Activated CD8-positive, alpha-beta memory T cell treated with anti-CD3 and anti-CD28 coated beads, Interleukin-2, amount 50 U/mL, for 24 hours (primary cell): Measurements from ENCODE around the gene TMEM151A.

Experiments
- DNase-seq: peaks from one replicate; pipeline ENCODE4 v3.0.0-alpha.2; 2020; ENCODE audit errors: extremely low read depth

The TMEM151A gene

DNA sequence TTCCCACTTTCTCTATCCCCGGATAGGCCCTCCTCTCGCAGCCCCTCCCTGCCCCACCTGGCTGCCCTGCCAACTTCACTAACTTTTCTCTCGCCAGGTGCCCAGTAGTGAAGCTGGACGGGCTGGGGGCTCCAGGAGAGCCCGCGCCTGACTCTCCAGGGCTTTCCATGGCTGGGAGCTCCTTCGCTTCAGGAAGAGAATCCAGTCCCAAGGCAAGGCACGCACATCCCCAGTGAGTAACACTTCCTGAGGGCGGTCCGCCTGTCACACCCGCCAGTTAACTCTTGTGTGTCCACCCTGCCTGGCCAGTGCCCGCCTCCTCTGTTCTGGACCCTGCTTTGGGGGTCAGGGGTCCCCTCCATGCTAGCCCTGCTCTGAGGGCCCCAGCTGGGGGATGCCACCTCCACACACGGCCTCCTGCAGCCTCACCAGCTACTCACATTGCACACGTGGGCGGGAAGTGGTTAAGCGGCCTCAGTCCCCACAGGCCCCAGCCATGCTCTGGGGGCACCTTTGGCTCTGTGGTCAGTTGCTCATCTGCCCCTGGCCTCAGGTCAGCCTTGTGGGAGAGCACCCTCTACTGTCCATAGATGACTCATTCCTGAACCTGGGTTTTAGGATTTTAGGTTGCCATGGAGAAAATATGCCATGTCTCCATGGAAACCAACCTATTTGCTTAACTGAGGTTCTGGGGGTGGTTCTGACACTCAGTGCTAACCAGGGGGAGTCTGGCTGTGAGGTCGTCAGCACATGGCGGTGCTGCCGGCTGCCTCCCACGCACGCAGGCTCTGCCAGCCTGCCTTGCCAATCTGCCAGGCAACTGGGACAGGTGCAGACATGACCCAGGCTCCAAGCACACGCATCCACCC is 44.8 kb downstream of the TMEM151A start, which contains the start of gene RIN1:
Gene RIN1 (minus strand): TSS at position 201 of the 869 bp plus-strand sequence. CDS start 32 bp downstream, at position 169.
- DNase-seq, result no peak

- no peak for DNase-seq
These were observed 45.6 kb downstream of the TMEM151A start for GRCh38 chr11:66337103-66337899.

- no peak for DNase-seq
These were observed 46.8 kb downstream of the TMEM151A start for GRCh38 chr11:66338276-66339161.

DNA sequence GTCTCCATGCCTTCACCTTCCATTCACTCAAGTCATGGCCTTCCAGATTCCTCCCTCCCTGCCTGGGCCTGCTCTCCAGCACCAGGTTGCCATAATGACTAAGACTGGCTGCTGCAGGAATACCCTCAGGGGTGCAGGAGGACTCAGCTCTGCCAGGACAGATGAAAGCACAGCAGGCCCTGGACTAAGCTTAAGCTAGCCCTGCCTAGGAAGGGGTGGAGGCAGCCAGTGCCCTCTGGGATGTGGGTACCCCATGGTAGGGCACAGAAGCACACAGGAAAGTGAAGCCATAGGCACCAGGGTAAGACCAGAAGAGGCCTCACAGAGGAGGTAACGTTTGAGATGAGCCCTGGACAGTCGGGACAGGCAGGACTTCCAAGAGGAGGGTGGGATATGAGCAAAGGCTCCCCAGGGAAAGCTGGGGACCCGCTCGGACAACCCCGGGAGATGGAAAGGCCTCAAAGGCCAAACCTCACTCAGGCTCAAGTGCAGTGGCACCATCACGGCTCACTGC is 47.5 kb downstream of the TMEM151A start:
- no peak for DNase-seq

DNA sequence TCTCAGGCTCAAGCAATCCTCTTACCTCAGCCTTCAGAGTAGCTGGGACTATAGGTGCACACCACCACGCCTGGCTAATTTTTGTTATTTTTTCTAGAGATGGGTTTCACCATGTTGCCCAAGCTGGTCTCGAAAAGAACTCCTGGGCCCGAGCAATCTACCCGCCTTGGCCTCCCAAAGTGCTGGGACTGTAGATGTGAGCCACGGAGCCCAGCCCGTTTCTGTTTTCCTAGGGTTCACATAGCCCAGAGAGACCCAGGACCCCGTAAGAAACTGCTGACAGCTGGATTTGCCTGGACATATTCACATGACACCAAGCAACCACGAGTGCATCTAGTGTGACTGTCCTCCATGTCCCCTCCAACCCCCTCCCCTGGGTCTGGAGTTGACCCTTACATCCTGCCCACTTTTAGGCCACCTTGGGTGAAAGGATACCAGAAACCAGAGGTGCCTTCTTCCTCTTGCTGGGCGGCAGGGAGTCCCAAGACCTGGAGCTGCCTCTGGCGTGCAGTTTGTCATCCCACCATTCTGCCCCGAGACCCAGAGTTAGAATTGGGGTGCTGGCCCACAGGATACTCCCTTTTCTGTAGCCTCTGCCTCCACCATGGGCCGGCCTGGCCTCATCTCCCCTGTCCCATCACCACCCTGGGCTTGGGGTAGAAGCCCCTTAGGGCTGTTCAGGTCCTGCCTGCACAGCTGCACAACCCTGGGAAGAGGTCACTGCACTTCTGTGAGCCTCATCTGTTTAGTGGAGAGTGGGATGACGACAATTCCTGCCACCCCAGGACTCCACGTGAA is 48.2 kb downstream of the TMEM151A start:
- no peak for DNase-seq

GRCh38 chr11:66340596-66341501 is 49.2 kb downstream of the TMEM151A start:
- no peak for DNase-seq

DNA sequence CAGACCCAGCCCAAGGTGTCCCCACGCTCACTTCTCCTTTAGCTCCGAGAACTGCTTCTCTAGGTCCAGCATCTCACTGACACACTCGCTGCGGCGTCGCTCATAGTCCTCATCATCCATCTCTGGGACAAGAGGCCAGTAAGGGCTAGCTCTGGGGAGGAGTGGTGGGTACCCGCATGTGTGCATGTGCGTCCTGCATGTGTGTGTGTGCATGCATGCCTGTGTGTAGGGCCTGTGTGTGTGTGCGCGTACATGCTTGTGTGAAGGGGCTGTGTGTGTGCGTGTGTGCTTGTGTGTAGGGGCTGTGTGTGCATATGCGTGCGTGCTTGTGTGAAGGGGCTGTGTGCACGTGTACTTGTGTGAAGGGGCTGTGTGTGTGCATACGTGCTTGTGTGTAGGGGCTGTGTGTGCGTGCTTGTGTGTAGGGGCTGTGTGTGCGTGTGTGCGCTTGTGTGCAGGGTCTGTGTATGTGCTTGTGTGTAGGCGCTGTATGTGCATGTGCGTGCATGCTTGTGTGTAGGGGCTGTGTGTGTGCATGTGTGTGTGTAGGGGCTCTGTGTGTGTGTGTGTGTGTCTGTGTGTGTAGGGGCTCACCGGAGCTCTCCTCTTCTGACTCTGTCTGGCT is 49.9 kb downstream of the TMEM151A start:
- no peak for DNase-seq

GRCh38 chr11:66343176-66343575 is 51.5 kb downstream of the TMEM151A start:
- no peak for DNase-seq

DNA sequence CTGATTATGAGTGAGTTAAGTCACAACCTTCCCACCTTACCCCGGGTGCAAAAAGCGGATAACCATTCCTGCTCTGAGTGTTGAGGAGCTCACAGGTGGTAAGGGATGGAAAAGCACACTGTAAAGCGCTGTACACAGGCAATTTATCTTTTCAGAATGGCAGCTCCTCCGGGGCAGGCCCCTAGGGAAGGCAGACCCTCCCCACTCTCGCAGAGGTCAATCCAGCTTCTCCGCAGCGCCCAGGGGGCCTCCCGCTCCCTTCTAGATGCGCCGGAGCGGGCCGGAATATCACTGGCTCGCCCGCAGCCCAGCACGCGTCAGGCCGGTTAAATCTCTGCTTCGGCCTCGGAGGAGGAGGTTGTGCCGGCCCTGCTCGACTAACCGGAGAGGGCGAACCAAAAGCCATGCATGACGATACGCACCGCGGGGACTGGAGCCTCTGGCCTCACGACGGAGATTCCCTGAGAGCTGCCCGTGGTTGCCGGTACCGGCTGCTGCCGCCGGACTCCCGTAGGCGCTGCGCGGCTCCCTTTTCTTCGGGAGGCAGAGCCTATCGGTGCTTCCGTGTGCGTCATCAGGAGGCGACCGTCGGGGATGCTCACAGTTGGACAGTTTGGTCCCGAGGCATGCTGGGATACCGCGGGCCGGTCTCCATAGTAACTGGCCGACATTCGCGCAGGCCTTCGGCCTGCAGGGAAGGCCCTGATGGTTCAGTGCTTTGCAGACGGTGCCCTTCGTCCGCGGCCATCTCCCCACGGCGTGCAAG is 53.0 kb downstream of the TMEM151A start, which contains the start of gene BRMS1:
Gene BRMS1 (minus strand): TSS at position 555 of the 766 bp plus-strand sequence. CDS start 2,870 bp downstream, outside the sequence.
- DNase-seq, result peak; percentile 96

- no peak for DNase-seq
These were observed 53.6 kb downstream of the TMEM151A start for GRCh38 chr11:66345316-66345649.
